ENCODE measurements around the gene PODXL.
A peak's percentile ranks its signal among the peaks of the same experiment; 100 is the strongest.
"Not testable (repeated sequence)": the region's sequence is repeated elsewhere in the genome, so short reads cannot be mapped to it uniquely, and the experiment has no call there.

Gene PODXL

GRCh38 chr7:131495669-131496498, 60.5 kb downstream of the PODXL start:
- DNase-seq (ENCODE audit: low read depth, low spot score) = no peak

- DNase-seq (ENCODE audit: low read depth, low spot score) = no peak
Observed at GRCh38 chr7:131494182-131494581, 62.2 kb downstream of the PODXL start.

- no peak for DNase-seq (ENCODE audit: low read depth, low spot score)
Observed at GRCh38 chr7:131493581-131493980, 62.8 kb downstream of the PODXL start.

- DNase-seq (ENCODE audit: low read depth, low spot score) = no peak
Observed at GRCh38 chr7:131493081-131493480, 63.3 kb downstream of the PODXL start.

- no peak for DNase-seq (ENCODE audit: low read depth, low spot score)
Observed at GRCh38 chr7:131489881-131490280, 66.5 kb downstream of the PODXL start.

- DNase-seq (ENCODE audit: low read depth, low spot score) = no peak
Observed at GRCh38 chr7:131489196-131489595, 67.2 kb downstream of the PODXL start.

- no peak for DNase-seq (ENCODE audit: low read depth, low spot score)
Observed at GRCh38 chr7:131488361-131488760, 68.1 kb downstream of the PODXL start.

- no peak for DNase-seq (ENCODE audit: low read depth, low spot score)
Observed at GRCh38 chr7:131487217-131487616, 69.2 kb downstream of the PODXL start.

GRCh38 chr7:131486346-131486745, 70.1 kb downstream of the PODXL start:
- DNase-seq (ENCODE audit: low read depth, low spot score) = no peak

GRCh38 chr7:131483586-131483985, 72.8 kb downstream of the PODXL start:
- no peak for DNase-seq (ENCODE audit: low read depth, low spot score)

- DNase-seq (ENCODE audit: low read depth, low spot score) = no peak
Observed at GRCh38 chr7:131482800-131483199, 73.6 kb downstream of the PODXL start.

GRCh38 chr7:131480384-131481315, 75.8 kb downstream of the PODXL start:
- DNase-seq (ENCODE audit: low read depth, low spot score) = no peak

- no peak for DNase-seq (ENCODE audit: low read depth, low spot score)
Observed at GRCh38 chr7:131476740-131477139, 79.7 kb downstream of the PODXL start.

GRCh38 chr7:131471250-131472004, 85.0 kb downstream of the PODXL start:
- DNase-seq (ENCODE audit: low read depth, low spot score) = peak; percentile 67

- DNase-seq (ENCODE audit: low read depth, low spot score) = no peak
Observed at GRCh38 chr7:131467788-131468187, 88.6 kb downstream of the PODXL start.

GRCh38 chr7:131466735-131467365, 89.6 kb downstream of the PODXL start:
- no peak for DNase-seq (ENCODE audit: low read depth, low spot score)

GRCh38 chr7:131462715-131463114, 93.7 kb downstream of the PODXL start:
- DNase-seq (ENCODE audit: low read depth, low spot score) = not testable (repeated sequence)

GRCh38 chr7:131462059-131462458, 94.4 kb downstream of the PODXL start:
- DNase-seq (ENCODE audit: low read depth, low spot score) = no peak

GRCh38 chr7:131459256-131459655, 97.2 kb downstream of the PODXL start:
- no peak for DNase-seq (ENCODE audit: low read depth, low spot score)

- no peak for DNase-seq (ENCODE audit: low read depth, low spot score)
Observed at GRCh38 chr7:131456338-131456737, 100.1 kb downstream of the PODXL start.

GRCh38 chr7:131455546-131455945, 100.9 kb downstream of the PODXL start:
- no peak for DNase-seq (ENCODE audit: low read depth, low spot score)
